ENCODE measurements around the gene LARGE1.

The LARGE1 gene

DNA sequence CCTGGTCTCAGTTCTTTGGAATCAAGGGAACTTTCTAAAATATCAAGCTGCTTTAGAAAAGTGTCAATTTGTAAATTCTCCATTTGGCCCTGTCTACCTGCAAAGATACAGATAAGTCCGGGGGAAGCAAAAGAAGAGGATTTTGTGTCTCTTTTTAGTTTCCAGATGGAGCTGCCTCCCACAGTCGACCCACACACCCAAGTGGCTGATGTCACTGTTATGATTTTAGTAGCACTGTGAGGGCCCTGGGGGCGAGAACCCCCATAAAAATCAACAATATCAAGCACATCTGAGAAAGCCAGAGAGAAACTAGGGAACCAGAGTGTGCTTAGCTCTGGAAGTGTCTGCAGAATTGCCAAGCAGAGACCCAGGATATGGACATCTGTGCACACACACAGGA, 212.7 kb downstream of the LARGE1 start:
- no peak for DNase-seq

DNA sequence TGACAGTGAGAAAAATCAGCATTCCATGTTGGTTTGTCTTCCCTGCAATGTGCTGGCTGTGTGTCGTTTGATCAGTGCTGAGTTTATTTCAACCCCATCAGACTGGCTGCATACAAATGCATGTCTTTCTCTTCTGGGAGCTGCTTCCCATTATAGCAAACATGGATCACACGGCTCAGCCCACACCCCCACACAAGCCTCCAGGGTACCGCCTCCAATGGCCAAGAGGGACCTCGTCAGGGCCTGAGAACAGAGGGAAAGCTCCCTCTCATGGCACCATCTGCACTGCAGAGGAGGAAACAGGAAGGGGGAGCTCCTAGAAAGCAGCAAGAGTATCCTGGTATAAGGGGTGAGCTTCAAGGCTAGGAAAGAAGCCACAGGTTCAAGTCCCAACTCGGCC, 214.2 kb downstream of the LARGE1 start:
- DNase-seq, result no peak

GRCh38 chr22:33699176-33699575, 221.1 kb downstream of the LARGE1 start:
- DNase-seq, result no peak

GRCh38 chr22:33697640-33698039, 222.6 kb downstream of the LARGE1 start:
- no peak for DNase-seq

DNA sequence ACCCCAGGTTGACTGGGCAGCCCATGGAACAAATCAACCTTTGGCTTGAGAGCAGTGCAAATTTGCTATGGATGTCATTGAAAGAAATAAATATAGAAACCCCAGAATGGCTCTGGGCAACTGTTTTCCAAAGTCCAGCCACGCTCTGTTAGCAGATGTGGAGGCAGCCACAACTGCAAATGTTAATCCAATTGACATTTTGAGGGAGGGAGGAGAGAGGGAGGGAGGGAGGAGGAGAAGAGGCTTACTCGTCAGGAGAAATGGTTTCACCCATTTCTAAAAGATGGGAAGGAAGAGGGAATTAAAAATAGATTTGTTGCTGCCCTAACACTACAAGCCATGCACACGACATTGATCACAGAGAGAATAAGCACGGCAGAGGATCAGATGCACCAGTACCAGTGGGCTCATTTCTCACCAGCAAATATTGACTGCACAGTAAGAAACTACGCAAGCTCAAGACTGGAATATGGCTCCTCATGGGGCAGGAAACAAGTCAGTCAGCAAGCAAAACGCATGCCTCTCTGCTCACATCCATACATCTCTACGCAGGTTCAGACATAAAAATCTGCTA, 229.1 kb downstream of the LARGE1 start:
- no peak for DNase-seq

DNA sequence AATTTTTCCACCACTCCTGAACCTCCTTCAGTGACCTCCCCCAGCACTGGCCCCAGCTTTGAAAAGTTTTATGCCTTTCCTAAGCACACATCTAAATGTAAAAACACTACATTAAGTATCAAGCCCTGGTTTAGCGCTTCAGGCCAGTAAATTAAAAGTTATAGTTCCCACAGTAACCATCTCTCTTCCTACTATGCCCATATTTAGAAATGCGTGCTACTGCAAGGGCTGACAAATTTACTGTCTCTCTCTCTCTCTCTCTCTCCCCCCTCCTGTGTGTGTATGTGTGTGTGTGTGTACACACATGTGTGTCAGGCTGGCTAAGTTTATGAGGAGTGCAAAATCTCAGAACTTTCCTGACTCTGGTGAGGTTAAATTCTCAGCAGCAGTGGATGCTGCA, 231.4 kb downstream of the LARGE1 start:
- DNase-seq, result no peak

DNA sequence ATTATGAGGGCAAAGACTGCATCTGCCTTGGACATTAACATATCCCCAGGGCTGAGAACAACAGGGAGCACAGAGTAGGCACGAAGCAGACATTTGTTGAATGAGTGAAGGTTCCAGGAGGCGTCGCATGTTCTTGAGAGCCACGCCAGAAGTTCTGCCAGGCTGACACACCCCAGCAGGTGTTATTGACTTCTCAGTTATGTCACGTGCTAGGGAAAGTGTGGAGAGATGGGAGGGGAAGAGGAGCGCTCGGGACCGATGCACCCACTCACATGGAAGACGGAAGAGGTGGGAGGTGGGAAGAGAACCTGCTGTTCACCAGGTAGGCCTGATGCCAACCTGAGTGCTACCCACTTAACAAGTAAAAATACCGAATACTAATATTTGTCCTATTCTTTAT, 232.8 kb downstream of the LARGE1 start:
- DNase-seq, result no peak

GRCh38 chr22:33684087-33684486, 236.2 kb downstream of the LARGE1 start:
- DNase-seq, result no peak

GRCh38 chr22:33682927-33683326, 237.3 kb downstream of the LARGE1 start:
- DNase-seq, result no peak

GRCh38 chr22:33680632-33681031, 239.6 kb downstream of the LARGE1 start:
- no peak for DNase-seq

GRCh38 chr22:33678523-33678922, 241.8 kb downstream of the LARGE1 start:
- no peak for DNase-seq

GRCh38 chr22:33677536-33677935, 242.7 kb downstream of the LARGE1 start:
- no peak for DNase-seq

DNA sequence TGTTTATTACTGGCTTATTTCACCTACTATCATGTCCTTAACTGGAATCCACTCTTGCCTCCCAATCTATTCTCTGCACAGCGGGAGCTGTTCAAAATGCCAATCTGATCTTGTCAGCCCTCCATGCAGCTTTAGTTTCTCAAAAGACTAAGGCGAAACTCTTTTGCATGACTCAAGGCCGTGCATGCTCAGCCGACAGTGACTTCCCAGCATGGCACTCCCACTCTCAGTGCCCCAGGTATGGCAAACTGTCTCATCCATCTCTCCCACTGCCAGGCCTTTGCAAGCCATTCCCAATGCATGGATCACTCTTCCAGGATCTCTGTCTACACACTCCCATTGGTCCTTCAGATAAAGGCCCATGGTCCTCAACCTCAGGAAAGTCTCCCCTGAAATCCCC, 245.9 kb downstream of the LARGE1 start:
- DNase-seq, result no peak

- no peak for DNase-seq
Observed at GRCh38 chr22:33669746-33670145, 250.5 kb downstream of the LARGE1 start.

- no peak for DNase-seq
Observed at GRCh38 chr22:33666961-33667619, 253.2 kb downstream of the LARGE1 start.

DNA sequence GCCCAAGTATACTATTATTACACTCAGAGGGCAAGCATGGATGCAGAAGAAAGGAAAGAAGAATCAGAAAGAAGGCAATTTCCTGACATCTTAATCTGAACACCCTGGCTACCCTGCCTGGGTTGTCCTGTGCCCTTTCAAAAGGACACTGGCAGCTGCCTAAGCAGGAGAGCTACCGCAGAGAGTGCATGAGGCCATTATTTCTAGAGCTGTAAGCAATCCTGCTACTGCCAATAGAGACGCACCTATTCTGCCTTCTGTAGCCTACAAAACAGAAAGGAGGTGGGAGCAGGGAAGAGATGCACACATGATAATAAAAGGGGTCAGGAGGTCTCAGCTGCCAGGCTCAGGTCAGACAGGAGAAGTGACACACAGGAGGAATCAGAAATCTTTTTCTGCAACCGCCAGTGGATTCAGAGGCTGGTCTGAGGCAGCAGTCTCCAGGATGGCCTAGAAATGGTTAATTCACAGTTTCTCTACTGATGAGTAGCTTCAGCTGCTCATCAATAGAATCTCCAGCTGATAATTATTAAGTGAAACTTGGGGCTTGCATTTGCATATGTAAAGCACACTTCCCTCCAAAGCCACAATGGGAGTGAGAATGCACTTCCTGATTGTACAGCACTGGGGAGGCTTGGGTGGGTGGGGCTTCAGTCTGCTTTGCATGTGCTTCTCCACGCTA, 253.9 kb downstream of the LARGE1 start:
- no peak for DNase-seq

- no peak for DNase-seq
Observed at GRCh38 chr22:33659448-33659847, 260.8 kb downstream of the LARGE1 start.

GRCh38 chr22:33658775-33659174, 261.5 kb downstream of the LARGE1 start:
- no peak for DNase-seq

DNA sequence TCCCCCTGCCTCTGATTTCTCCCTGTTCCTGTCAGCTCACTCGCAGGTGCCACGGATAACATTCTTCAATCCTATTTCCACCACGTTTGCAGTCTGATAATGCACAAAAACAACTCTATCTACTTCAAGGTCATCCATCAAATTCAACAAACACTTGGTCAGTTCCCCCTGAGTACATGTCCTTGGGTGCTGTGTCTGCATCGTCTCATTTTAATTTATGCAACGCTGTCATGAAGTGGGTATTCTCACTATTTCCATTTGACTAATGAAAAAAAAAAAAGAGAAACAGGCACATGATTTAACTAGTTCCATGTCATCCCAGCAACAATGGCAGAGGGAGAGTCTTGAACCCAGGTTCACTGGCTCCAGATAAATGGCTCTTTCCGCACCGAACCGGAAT, 262.6 kb downstream of the LARGE1 start:
- DNase-seq, result no peak

GRCh38 chr22:33656808-33657628, 263.3 kb downstream of the LARGE1 start:
- no peak for DNase-seq

- DNase-seq, result no peak
Observed at GRCh38 chr22:33654173-33654895, 265.9 kb downstream of the LARGE1 start.

DNA sequence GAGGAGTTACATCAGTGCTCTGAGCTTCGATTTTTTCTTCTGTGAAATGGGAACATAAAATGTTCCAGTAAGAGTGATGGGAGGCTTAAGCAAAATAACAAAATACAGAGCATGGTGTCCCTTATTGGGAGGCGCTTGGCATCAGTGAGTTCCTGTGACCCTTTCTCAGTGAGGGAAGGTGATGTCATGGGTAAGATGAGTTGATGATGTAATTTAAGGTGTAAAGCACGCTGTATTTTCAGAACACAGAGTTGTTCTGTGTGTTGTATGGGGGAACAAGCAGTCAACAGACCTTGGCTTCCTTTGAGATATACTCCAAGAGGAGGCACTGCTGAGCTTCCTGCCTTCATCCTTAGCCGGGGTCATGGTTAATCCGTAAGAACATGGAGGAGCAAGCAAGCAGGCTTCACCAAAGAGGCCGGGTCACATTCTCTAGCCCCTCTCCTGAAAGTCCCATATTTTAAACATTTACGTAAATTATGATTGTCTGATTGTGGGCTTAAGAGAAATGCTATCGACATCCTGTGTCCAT, 266.7 kb downstream of the LARGE1 start:
- DNase-seq, result no peak

DNA sequence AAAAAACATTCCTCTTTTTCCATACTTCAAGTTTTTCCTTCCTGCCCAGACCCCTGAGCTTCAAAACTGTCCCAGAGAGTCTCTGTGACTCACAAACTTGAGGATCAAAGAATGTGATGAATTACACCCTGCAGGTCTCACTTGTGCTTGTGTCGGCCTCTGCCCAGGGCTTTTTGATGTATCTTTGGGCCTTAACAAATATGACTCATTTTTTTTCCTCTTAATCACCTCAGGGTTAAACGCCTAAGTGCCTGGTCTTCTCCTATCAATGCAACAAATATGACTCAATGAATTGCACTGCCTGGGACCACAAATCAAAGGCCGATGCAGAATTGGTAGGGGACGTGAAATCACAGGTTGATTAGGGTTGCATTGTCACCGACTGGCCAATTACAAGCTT, 267.7 kb downstream of the LARGE1 start:
- DNase-seq, result no peak
